HG03159 (cell line): Measurements from ENCODE around the gene MEIS2.

Experiments
- ATAC-seq: cut with Tn5 transposase; IDR thresholded peaks from one replicate; pipeline ENCODE4 v1.9.1; 2021; ENCODE audit warnings: mild to moderate bottlenecking, moderate library complexity; ENCODE audit not compliant: unreplicated experiment

MEIS2 gene

DNA sequence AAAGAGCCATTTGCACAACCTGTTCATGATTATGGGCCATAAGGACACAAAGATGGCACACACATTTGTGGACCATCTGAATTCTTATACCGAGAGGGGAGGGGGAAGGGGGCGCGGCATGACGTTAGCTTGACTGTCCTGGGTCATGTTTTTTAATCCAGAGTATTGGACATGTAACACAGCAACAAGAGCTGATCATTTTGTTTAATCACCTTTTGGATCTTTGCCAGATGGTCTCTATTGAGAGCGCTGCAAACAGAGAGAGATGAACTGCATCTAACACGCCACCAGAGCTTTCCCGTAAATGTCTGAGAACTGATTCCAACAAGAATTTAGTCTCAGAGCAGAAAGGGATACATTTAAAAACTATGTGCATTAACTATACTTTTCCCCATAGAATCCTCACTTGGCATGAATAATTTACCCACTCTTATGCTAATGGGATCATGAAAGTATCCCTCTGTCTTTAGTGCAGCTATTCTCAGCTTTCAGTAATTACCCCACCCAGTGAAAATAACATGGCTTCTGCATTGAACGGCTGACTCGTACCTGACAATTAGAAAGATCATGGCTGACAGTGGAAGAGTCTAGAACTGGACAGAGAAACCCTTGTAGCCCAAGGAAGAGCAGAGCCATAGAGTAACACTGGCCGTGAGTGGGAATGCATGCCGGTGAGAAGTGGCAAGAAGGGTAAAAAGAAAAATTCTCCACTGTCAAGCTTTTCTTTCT is 22.6 kb downstream of the MEIS2 start:
- ATAC-seq, result no peak

DNA sequence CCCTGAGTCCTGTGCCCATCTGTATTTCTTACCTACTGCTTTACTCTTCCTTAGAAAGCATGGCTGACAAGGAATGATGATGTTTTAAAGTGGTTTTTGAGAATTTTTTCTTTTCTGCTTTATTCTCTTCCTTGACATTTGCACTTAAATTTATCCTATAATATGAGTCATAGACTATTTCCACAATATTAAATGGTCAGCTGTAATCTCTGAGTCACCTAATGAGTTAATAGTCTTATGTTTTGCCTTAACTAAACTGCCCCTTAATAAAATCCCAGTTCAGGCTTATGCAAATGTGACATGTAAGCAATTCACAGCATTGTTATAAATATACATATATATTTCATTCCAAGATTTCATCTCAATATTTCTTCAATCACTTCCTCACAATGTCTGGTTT is 23.8 kb downstream of the MEIS2 start:
- ATAC-seq, result no peak

DNA sequence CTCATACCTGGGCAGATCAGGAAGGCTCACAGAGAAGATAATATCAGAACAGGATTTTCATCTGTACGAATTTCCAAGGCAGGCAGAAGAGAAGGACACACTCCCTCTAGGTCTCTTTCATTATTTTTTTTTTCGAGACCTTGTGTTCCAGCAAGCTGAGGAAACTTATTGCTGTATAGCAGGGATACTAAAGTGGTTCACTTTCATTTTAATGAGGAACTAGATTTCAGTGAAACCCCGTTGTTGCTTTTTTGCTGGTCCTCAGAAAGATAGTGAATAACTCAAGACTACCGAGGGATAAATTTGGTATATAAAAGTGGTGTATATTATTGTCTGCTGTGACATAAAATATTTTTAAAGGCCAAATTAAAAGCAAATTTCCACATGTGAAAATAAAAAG is 24.6 kb downstream of the MEIS2 start:
- ATAC-seq, result no peak

DNA sequence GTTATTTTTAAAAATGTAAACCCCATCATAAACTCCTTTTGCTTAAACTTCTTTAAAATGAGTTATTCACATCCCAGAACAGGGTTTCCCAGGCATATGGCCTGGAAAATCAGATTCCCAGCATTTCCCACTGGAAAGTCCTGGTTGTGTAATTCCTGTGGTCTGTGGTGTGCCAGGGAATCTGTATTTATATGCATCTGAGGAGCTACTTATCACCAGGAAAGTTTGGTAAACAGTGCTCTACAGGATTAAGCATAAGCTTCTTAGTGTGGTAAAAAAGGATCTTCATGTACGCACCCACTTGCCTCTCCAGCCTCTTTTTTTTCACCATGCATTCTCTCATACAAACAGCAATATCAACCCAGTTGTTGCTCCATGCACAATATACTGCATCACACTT is 28.2 kb downstream of the MEIS2 start:
- ATAC-seq, result no peak

DNA sequence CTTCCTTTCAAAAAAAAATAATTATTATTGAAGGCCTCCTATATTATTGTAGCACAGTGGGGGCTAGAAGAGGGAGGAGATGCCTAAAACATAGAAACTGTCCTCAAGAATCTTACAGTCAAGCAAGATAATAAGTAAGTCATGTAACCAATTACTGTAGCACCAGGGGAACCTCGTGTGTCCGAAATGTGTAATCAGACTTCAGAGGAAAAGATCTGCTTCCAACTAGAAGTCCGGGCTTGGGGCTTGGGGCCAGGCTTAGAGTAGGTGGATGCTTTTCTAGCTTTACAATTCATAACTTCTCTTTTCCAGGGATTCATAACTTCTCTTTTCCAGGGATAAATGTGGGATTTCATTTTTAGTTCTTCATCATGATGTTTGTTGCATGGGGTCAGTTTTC is 29.2 kb downstream of the MEIS2 start:
- ATAC-seq, result no peak

DNA sequence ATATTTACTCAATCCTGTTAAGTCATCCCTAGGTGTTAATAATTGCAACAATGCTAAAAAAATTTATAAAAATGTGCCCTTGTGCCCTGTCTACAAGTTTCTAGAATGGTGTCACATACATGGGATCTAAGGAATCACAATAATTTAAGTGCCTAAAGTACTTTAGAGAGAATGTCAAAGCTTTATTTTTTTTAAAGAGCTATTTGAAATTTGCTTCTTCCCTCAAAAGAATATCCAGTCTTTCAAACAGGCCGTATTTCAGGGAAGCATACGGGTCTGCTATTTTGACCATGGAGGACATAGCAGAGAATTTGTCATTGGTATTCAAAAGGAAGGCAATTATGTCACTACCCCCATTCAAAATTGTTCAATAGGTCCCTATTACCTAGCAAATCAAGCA is 29.7 kb downstream of the MEIS2 start:
- ATAC-seq, result no peak

DNA sequence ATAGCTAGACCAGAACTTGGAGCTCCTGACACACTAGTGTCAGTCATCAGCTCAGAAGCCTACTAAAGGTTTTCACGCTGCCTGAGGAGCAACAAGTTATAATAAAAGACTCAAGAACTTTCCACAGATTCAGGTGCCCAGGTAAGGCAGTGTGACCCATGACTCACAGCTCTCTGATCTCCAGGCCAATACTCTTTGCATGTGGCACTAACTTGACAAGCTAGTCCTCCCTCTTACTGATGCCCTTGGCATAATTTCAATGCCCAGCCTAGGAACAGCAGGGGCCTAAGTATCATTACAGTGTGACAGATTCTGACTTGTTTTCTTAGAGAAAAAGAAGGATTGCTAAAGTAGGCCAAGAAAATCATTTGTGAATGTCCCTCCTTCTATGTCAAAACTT is 38.4 kb downstream of the MEIS2 start:
- ATAC-seq, result no peak

DNA sequence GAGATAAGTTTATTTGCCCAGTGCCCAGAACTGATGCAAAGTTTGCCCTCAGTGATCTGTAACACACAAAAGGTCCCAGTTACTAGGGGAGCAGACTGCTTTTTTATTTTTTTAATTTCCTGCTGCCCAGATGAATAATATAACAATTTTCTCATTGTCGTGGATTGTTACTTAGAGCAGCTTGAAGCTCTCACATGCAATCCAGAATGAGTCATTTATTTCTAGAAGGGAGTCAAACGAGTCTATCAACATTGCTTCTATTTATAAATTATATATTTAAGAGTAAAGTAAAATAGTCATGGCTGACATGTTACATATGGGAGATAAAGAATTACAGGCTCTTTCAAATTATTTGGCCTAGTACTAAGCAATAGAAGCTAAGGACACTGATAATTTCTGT is 41.3 kb downstream of the MEIS2 start:
- no peak for ATAC-seq

DNA sequence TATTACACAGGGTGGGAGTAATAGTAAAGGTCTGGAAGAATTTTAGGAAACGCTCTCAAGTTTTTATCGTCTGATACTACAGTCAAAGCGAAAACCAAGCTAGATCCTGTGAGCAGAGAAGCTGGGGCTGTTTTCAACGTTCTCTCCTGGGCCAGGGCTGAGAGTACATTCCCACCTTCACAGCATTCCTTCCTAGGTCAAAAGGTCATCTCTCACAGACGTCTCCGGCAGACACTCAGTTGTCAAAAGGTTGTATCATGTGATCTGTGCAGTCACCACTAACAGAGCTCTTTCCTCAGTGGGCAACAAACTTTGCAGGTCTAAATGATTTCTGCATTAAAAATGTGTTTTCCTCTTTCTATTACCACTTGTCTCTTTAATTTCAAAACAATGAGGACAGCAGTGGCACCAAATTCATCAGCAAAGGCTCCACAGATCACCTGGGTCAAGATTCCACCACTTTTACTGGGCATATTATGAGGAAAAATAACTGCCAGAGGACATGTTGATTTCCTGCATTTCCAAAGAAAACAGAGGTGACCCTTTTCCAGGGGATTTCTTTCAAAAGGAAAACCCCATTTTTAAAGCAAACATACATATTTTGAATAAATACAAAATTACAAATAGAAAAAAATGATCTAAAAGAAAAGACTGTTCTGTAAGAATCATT is 41.9 kb downstream of the MEIS2 start:
- ATAC-seq, result no peak

DNA sequence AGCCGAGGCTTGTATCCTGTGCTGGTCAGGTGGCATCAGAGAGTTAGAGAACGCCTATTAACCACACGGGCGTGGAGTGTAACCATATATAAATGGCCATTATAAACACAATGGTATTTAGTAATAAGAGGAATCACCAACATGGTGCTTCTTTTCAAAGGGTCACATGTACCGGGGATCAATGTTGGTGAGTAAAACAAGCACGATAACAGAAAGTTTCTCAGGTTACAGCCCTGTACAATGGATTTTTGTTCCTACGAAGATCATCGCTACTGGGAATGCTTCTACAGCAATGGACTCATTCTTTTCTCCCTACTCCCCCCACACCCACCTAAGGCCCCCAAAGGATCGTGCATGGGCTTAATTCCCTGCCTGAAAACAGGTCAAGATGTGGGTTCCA is 42.5 kb downstream of the MEIS2 start:
- no peak for ATAC-seq

DNA sequence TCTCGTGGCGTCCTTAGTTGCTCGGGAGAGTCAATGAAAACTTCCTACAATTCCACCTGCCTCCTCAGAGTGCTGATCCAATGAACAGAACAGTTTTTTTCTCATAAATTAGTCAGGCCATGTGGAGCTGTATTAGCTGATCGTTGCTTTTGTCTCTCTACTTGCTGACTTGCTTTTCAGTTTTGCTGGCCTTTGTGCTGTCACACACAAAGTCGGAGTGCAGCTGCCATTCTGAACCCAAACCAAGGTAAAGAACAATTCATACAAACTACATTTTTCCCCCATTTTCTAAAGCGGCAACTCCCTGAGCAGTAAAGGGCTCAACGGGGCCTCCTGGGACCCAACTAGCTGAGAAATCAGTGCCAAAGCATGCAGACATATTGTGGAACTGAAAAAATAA is 43.1 kb downstream of the MEIS2 start:
- no peak for ATAC-seq

DNA sequence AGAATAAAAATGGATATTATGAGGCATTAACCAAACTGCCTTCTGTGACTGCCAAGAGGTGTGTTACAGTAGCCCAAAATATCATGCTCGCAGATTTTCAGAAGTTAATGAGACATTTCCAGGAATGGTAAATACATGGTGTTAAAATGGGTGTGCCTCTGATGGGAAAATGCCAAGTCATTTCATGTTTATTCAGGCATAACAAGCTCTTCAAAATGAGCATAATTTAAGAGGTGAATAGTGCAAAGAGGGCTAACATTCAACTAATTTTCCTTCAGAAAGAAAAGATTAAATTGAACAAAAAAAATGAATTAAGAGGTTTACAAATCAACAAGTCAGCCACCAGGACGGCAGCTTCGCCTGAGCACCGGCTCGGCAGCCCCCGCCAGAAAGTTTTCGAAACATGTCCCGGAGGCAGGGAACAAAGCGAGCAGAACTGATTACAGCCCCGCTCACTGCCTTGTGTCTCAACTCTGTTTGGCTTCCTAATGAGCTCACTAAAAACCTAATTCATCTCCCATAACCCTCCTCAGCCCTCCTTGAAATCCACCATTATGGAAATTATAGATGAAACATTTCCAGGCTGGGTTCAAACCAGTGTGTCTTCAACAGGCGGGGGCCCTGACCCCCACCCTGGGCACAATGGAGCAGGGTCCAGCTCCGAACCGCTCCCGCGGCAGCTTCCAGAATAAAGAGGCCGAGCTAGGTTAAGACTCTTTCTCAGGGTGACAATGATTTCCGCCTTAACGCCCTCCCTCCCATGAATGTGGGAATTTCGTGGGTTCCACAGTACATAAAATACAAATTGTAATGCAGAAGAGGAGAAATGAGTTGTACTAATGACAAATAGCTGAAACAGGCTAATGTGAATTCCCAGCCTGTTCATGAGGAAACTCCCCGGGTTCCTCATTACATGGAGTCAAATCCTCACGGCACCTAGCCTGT is 43.9 kb downstream of the MEIS2 start:
- no peak for ATAC-seq

DNA sequence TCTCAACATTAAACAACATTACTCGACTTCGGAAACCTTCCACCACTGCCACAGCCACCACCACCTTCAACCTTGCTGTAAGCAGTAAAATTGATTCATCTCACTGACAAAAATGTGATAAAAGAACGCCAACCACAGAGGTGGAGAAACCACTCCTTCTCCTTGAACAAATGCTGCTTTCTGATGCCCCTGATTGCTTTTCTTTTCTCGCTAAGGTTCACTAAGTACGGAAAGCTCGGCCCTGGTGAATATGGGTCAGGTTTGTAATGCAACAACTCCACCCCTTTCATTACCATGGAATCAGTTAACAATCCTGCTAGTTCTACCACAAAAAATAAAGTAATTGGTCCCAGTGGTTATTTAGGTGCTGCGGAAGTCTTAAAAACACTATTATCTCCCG is 44.9 kb downstream of the MEIS2 start:
- no peak for ATAC-seq

DNA sequence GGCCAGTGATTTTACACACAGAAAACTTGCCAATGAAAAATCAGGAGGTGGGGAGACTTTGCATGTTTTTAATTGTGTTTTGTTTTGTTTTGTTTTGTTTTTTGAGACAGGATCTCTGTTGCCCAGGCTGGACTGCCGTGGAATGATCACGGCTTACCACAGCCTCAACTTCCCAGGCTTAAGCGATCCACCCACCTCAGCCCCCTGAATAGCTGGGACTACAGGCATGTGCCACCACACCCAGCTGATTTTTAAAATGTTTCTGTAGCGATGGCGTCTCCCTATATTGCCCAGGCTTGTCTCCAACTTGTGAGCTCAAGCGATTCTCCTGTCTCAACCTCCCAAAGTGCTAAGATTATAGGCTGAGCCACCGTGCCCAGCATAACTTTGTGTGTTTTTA is 46.0 kb downstream of the MEIS2 start:
- ATAC-seq, result no peak

DNA sequence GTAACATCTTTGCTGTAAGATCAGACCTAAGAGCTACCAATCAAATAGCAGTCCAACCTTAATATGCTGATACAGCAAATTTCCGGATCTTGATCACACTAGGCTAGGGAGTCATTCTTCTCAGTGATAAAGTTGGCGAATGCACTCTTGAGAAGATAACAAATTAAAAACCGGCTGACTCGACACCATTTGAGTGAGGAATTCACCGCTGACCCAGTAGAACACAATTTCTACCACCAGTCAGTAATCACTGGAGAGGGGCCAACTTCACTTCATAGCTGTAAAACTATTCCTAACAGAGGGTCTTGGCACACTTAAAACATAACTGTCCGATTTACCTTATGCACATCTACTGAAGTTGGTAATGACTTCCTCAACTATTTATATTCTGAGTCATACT is 47.2 kb downstream of the MEIS2 start:
- ATAC-seq, result no peak

DNA sequence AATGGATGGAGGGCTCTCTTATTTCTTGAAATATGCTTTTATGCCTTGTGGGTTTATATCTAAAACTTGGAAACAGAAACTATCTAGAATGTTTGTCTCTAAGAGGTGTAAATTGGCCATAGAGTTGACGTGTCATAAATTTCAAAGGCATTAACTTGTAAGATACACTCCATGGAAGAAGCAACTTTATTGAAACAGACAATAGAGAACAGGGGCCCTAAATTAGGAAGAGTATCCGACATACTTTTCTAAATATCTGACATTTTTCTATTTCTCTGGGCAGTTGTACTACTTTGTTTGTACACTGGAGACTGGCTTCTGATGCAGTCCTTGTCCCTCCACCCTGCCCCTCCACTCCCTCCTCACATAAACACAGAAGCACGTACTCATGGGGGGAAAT is 50.0 kb downstream of the MEIS2 start:
- ATAC-seq, result no peak

DNA sequence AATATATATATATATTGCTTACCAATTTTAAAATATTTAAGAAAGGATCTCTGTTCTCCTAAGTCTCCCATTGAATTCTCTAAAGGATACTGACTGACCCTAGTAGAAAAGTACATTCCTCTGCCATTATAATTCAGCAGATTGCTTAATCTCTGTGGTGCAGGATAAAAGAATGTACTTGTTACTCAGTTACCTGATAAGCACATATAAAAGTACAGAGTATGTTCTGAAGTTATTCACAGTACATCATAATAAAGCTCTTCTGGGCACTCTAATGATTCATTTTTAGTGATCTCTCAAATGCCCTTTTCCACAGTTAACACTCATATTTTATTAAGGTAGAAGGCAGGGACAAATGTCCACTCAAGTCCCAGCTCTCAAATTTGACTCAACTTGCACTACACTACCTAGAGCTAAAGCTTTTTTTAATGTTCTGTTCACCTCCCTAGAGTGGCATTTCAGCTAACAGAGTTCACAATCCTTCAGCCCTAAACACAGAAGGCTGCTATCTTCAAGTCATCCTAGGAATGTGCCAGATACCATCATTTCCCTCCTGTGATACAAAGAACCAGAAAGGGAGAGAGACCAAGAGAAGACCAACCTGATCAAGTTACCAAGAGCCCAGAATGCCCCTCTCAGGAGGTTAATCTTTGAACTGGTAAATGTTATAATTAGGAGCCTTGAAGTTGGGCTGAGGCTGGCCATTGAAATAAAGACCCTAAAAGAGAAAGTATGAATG is 53.3 kb downstream of the MEIS2 start:
- no peak for ATAC-seq

DNA sequence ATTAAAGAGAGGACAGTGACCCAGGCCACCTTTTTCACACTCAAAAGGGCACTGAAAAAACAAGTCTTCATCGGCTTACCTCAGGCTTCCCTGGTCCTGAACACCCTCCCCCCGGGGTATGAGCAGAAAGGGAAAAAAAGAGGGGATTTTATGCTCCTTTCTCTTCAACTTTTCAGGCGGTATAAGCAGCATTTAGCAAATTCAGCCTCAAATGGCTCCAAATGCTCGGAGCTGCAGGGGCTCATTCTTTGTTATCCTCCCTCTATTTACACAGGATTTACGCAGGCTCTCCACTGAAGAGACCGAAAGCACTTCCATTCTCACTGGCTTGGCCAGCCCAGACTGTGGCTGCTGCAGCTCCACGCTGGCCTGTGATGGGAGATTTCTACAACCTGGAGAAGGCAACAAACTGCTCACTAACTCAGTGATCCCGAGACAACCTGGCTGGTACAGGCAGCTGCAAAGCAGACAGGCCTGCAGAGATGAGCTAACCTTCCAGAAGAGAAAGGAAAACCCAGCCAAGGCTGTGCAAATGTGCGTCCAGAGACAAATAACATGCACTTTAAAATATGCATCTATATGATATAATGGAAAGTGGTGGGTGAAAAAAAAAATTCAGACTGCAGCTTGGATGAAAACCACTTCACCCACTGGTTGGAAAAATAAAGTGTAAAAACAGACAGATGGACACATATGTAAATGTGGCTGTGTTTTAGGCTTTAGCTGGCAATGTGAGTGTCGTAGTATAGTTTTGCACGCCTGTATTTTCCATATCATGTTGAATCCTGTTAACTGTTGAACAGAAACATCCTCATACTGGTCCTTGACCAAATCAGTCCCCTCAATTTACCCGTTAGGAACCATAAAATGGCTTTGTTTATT is 54.2 kb downstream of the MEIS2 start:
- ATAC-seq, result no peak

DNA sequence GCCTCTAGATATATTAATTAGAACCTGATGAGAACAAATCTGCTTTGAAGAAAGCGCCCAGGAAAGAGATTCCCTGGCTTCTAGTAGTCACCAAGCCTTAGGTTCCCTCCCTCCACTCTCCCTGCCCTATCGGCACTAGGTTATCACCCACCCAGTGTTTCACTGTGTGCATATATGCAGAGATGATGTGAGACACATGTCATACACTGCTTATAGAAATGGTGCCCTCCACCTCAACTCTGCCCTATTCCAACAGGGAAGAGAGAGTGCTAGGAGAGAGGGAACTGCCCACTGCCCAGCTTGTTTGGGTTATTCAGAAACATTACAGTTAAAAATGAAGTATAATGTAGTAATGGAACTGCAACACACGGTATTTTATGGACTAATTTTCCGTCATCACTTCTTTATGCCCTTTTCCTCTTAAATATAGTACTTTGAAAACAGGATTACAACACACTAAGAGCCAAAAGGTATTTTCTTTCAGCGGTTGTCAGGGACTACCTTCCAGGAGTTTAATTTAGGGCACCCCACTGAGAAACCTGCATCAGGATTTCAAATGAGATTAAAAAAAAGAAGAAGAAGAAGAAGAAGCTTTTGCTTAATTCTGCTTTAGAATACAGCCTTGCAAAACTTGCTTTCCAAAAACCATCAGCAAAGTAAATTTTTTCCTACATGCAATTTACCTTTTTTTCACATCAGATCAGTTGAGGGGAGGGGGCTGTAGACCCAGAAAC is 55.3 kb downstream of the MEIS2 start:
- no peak for ATAC-seq
